Right ventricle myocardium superior (tissue), 1 donor: Measurements from ENCODE around the gene ADAP1. TPM values are rescaled to one million over a fixed set of nuclear protein-coding genes. Genes with fewer than 3 reads are reported as not detected.
"Not testable (repeated sequence)": the region's sequence is repeated elsewhere in the genome, so short reads cannot be mapped to it uniquely, and the experiment has no call there.

ENCODE experiments used
- ATAC-seq: fragments of 200-7000 bp; cut with Tn5 transposase; one replicate; pipeline ENCODE4 v1.9.1; 2020; ENCODE audit warnings: mild to moderate bottlenecking; ENCODE audit not compliant: poor library complexity
- DNase-seq: peaks from one replicate; pipeline ENCODE4 v3.0.0-alpha.2; 2020
- intact Hi-C: fragments of 100-400 bp; cut with DNase I; formaldehyde crosslinking; loops from one replicate; pipeline ENCODE4 v1.11.2; 2022
- total RNA-seq: library from RNA; stranded (reverse); fragmentation: NEBNext Ultra II Directional; extraction: Animal tissue kit (Norgen Biotek cat#: 25700); gene quantifications from one replicate; pipeline ENCODE4 v1.2.1, GENCODE V29; 2021
- donor health status: DM: no; HTN: yes; CAD: no; lungs with severe emphysema.

ADAP1 gene
- total RNA-seq, 1 donor from 2014 or later: 6.4 TPM

DNA sequence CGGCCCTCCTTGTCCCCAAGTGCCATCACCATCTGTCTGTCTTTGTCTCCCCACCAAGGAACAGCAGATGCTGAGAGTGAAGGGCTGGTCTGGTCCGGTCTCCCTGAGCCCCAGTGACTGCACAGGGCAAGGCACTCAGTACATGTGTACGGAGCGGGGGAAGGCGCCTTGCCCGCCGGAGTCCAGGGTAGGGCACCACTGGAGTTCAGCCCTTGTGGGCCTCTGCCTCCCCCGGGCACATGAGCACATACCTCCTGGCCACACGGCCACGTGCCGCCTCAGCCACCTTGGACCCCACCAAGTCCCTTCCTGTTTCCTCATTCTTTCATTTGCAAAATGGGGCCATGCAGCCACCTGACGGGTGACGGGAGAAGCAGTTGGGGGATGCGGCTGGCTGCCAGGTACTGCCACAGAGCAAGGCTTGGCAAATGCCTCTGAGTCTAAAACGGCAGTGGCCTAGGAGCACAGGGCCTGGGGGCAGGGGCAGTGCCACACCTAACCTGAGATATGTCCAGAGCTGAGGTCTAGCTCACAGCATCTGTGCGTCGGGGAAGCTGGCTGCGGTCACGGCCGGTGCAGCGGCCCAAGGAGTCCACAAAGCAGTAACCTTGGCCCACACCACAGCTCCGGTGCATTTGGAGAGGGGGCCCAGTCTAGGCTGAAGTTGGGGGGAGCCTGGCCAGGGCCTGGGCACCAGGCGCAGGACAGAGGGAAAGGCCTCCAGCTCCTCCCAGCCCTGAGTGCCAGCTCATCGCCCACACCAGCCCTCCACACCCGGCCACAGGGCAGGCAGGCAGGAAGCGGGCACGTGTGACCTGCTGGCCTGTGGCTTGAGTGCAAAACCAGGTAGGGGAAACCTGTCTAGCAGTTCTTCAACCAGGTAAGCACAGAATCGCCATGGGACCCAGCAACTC lies 5.2 kb downstream of the ADAP1 start:
- DNase-seq: peak; percentile 37
- ATAC-seq: no peak
- intact Hi-C loops: no loop called here

DNA sequence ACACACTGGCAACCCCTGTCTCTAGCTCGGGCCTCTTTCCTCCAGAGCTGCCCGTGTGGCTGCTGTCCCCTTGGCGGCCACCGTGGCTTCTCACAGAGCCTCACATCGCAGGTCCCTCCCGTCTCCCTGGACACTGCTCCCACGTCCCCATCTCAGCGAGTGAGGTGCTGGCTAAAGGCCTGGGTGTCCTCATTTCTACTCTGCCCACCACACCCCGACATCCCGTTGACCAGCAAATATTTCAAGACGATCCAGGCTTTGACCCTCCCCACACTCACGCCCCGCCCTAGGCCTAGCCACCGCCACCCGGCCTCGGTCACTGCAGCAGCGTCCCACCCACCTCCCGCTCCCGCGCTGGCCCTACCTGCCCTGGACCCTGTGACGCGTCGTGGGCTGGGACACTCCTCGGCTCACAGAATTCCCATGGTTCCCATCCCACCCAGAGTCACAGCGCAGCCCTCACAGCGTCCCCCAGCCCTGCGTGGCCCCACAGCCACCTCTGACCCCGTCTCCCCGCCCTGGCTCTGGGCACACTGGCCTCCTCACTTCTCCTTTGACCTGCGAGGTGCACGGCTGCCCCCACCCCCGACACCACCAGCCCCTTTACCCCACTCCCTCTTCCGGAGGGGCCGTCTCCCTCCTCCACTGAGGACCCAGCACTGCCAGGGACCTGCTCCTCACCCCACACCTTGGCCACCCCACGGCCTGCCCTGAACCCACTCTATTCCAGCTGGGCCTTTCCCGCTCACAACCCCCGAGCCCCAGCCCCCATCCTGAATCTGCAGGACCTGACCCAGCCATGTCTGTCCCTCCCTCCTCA lies 6.9 kb downstream of the ADAP1 start:
- DNase-seq (peak; percentile 30), ATAC-seq (no peak)
- intact Hi-C loops: no loop called here

GRCh38 chr7:946256-946996 lies 8.1 kb downstream of the ADAP1 start:
- intact Hi-C loops: no loop called here
- ATAC-seq (no peak), DNase-seq (peak; percentile 26)

DNA sequence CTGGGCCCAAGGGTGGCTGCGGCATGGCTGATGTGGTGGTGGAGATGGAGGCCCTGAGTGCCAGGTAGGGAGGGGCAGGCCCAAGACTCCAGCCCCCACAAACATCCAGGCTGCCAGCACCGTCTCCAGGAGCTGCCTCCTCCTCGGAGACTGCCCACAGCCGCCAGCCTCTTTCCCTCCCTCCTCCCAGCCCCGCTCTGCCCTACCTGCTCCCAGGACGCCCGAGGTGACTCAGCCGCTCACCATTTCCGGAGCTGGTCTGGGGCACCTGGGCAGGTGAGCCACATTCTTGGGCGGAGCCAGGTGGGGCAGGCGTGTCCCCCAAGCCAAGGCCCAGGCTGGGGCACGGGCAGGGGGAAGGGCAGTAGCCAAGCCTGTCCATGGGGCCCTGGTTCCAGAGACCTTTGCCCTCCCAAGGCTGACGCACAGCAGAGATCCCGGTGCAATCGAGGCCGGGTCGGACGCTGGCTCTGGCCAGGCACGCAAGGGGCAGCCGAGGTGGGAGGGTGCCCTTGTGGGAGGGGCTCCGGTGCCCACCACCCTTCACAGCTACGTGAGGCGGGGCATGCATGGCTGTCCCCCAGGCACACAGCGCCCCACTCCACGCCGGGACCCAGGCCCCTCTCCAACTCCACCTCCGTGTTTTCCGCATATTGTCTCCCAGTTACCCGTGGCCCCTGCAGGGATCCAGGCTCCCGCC lies 8.8 kb downstream of the ADAP1 start:
- ATAC-seq: peak; percentile 39
- peak; percentile 36 for DNase-seq
- intact Hi-C loops: no loop called here

DNA sequence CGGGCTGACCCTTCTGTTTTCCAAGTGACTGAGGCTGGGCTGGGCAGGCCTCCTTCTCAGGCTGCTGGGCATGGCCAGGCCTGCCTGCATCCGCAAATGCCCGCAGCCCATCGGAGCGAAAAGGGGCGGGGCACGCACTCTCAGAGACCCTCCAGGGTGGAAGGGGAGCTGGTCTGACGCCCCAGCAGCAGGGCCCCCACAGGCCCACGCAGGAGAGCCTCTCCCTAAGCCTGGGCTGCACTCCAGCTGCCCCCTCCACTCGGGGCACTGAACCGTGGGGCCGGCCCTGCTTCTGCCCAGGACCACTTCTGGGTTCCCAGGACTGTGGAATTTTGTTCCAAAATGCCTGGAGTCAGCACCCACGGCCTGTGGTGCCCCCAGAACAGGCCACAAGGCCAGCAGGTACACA lies 9.3 kb downstream of the ADAP1 start:
- DNase-seq: peak; percentile 29
- intact Hi-C loops: no loop called here
- ATAC-seq: no peak

- ATAC-seq (no peak), DNase-seq (no peak)
- intact Hi-C loops: no loop called here
Observed at GRCh38 chr7:944744-945143, 9.7 kb downstream of the ADAP1 start.

- DNase-seq, ATAC-seq, intact Hi-C loops: not testable (repeated sequence)
Observed at GRCh38 chr7:943793-944192, 10.7 kb downstream of the ADAP1 start.

DNA sequence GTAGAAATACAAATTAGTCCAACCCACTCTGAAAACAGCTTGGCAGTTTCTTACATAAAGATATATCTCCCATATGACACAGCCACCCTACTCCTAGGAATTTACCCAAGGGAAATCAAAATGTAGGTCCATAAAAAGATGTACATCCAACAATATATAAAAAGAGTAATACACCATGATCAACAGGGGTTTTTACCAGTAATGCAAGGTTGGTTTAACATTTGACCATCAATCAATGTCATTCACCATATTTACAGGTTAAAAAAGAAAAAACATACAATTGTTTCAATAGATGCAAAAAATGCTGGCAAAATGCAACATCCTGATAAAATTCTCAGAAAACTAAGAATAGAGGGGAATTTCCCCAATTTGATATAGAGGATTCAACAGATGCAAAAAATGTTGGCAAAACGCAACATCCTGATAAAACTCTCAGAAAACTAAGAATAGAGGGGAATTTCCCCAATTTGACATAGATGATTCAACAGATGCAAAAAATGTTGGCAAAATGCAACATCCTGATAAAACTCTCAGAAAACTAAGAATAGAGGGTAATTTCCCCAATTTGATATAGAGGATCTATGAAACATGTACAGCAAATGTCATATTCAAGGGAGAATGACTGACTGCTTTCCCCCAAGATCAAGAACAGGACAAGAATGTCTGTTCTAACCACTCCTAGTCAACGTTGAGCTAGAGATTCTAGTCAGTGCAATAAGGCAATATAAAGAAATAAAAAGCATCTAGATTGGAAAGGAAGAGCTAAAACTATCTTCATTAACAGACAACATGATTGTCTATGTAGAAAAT lies 13.7 kb downstream of the ADAP1 start:
- intact Hi-C loops: no loop called here
- ATAC-seq: no peak

DNA sequence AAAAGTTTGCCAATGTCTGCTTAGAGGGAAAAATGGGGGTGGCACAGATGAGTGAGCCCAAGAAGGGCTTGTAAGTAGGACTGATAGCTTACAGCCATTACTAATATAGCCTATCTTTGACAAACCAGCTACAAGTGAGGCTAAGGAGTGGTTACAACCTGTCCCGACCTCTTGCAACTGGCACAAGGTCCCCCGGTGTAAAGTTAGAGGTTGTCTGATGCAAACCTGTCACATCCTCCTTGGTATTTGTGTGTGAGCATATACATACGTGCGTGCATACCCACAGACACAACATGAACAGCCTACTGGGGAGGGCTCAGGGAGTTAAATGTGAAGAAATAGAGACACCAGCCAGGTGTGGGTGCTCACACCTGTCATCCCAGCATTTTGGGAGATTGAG lies 14.6 kb downstream of the ADAP1 start:
- intact Hi-C loops: no loop called here
- DNase-seq: no peak
- no peak for ATAC-seq

More for the DNA sequence above, 13.7 kb downstream of the ADAP1 start:
- DNase-seq: no peak

DNA sequence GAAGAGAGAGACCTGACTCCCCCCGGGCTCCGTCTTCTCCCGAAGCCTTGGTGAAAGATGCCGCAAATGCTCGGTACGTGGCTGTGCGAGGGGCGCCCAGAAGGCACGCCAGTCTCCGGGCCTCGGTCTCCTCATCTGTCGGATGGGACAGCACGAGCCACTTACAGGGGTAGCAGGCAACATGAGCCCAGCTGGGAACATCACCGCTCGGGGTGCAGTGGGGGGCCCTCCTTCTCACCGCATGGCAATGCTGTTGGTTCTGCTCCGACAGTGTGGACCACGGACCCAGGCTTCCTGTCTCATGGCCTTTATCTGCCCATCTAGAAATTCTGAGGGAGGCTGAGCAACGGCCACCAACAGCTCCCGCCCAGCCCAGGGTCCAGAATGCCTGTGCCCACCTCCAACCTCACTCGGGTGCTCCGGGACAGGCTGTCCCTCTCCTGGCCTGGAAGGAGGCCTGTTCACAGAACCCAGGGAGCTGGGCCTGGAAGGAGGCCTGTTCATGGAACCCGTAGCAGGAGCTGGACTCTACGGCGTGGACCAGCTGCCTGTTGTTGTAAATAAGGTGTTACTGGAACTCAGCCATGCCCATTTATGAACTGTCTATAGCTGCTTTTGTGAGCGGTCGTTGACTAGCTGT lies 15.8 kb downstream of the ADAP1 start:
- intact Hi-C loops: no loop called here
- DNase-seq (peak; percentile 30), ATAC-seq (no peak)

DNA sequence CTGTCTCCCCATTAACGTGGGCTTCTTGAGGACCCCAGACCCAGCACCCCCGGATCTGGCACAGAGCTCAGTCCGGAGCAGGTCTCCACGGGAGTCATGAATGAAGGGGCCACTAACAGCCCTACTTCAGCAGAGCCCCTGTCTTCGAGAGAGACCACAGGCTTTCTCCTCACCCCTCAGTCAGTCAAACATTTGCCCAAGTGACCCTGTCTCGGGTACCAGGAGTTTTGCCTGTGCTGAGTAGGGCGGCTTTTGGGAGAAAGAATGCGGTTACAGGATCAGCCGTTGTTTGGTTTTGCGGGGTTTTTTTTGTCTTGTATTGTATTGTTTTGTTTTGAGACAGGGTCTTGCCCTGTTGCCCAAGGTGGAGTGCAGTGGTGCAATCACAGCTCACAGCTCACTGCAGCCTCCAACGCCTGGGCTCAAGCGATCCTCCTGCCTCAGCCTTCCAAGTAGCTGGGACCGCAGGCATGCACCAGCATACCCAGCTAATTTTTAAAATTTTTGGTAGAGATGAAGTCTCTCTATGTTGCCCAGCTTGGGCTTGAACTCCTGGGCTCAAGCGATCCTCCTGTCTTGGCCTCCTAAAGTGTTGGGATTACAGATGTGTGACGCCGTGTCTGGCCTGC lies 16.5 kb downstream of the ADAP1 start:
- ATAC-seq (no peak), DNase-seq (no peak)
- intact Hi-C loops: no loop called here

DNA sequence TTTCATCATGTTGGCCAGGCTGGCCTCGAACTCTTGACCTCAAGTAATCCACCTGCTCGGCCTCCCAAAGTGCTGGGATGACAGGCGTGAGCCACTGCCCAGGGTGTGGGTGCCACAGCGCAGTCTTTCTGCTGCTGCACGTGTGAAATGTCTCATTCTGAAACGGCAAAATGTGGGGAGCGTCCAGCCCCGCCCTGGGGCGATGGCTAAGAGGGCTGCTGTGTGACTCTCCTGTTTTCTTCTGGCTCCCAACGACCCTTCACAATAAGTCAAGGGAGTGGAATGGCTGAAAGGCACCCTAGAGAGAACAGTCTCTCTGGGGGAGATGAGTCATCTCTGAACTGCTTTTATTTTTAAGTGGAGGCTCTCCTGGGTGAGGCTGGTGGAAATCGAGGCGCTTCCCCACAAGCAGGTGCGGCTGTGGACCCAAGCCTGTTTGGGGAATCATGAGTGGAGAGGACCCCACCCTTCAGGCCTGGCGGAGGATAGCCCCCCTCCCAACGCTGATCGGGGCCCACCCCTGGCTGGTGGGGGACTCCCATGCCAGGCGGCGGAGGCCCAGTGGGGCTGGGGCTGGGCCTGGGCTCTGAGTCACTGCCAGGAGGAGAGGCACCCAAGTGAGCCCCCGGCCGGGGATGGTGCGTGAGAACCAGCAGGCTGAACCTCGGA lies 18.0 kb downstream of the ADAP1 start:
- intact Hi-C loops: no loop called here
- DNase-seq (peak; percentile 26), ATAC-seq (no peak)

DNA sequence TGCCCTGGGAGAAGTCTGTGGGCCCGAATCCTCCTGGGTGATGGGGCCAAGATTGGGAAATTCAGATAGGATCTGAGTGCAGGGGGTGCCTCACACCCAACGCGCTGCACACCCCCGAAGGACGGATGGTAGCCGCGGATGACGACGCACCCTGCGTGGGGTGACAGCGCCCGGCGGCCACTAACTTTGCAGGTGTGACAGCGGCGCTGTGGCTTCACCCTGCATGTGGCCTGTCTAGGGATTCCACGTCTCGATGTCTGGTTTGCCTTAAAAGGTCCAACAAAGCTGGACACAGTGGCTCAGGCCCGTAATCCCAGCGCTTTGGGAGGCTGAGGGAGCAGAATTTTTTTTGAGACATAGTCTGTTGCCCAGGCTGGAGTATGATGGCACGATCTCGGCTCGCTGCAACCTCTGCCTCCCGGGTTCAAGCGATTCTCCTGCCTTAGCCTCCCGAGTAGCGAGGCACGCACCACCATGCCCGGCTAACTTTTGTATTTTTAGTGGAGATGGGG lies 18.6 kb downstream of the ADAP1 start:
- intact Hi-C loops: no loop called here
- peak; percentile 29 for DNase-seq
- ATAC-seq: no peak

GRCh38 chr7:935164-935873 lies 19.2 kb downstream of the ADAP1 start:
- no peak for ATAC-seq
- intact Hi-C loops: no loop called here
- peak; percentile 30 for DNase-seq

DNA sequence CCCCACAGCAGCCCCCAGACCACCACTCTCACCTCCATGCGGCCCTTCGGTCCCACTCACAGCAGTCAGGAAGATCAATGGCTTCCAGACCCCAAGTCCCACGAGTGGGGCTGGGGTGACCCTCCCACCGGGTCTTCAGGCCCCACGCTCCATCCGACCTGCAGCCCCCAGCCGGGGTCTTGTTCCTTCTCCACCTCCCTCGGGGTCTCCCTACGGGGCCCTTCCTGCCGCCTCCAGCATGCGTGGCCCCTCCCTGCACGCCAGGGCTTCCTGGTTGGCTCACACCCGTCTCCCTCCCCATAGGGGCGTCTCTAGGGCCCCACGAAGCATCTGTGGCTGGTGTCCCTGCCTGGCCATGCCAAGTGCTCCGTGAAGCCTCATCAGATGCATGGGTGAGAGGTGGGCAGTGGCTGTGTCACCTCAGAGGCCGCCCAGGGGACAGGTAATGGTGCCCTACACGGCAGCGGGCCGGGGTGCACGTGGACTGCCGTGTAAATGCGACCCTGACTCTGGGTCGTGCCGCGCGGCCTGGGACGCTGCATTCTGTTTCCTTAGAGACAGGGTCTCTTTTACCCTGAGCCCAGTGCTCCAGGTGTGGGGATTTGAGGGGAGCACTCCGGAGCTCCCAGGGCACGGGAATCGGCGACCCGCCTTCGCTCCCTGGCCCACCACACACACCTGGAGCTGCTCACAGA lies 19.9 kb downstream of the ADAP1 start:
- no peak for ATAC-seq
- intact Hi-C loops: no loop called here
- DNase-seq: peak; percentile 38
